Calu3 (cell line): ENCODE measurements around the gene TRAF2. TPM values are rescaled to one million over a fixed set of nuclear protein-coding genes. Genes with fewer than 3 reads are reported as not detected.
A peak's percentile ranks its signal among the peaks of the same experiment; 100 is the strongest.

Experiments
- BruUV-seq: library from RNA; stranded (reverse); fragments of 400-500 nt; replicated peaks from 2 replicates; lab custom pipeline; 2021; lab: Mats Ljungman, UMichigan
- CTCF ChIA-PET: fragments of 300-600 bp; sonication (Branson Sonifier 250); formaldehyde crosslinking; loops from one replicate; lab custom pipeline; 2022; ENCODE audit warnings: antibody characterized with exemption; lab: Charles Lee
- DNase-seq: peaks from one replicate; pipeline ENCODE4 v3.0.0; 2022
- H3K27ac Mint-ChIP-seq: one replicate; pipeline ENCODE4 v1.8.0; 2022; ENCODE audit warnings: mixed read lengths; ENCODE audit not compliant: unreplicated experiment
- H3K27me3 Mint-ChIP-seq: one replicate; pipeline ENCODE4 v1.8.0; 2022; ENCODE audit warnings: mixed read lengths; ENCODE audit not compliant: unreplicated experiment
- H3K36me3 Mint-ChIP-seq: one replicate; pipeline ENCODE4 v1.8.0; 2022; ENCODE audit warnings: mild to moderate bottlenecking, moderate library complexity, mixed read lengths; ENCODE audit not compliant: insufficient read depth, unreplicated experiment
- H3K4me1 Mint-ChIP-seq: one replicate; pipeline ENCODE4 v1.8.0; 2022; ENCODE audit warnings: mild to moderate bottlenecking, low read depth, mixed read lengths; ENCODE audit not compliant: unreplicated experiment
- H3K4me3 Mint-ChIP-seq: one replicate; pipeline ENCODE4 v1.8.0; 2022; ENCODE audit warnings: mild to moderate bottlenecking, low read depth, moderate library complexity, mixed read lengths; ENCODE audit not compliant: unreplicated experiment
- H3K9me3 Mint-ChIP-seq: one replicate; pipeline ENCODE4 v1.8.0; 2022; ENCODE audit warnings: low read depth, mixed read lengths; ENCODE audit not compliant: unreplicated experiment
- CTCF ChIP-seq: fragments of 200-600 bp; IDR thresholded peaks from one replicate; pipeline ENCODE4 v1.8.0; 2022; ENCODE audit warnings: antibody characterized with exemption; ENCODE audit not compliant: unreplicated experiment
- intact Hi-C: fragments of 100-400 bp; cut with micrococcal nuclease; formaldehyde crosslinking; loops from one replicate; pipeline ENCODE4 v1.10.0; 2022; ENCODE audit not compliant: unreplicated experiment
- total RNA-seq: library from RNA; stranded (reverse); gene quantifications from 2 replicates; pipeline ENCODE4 v1.2.3, GENCODE V29; 2022

Gene TRAF2
- total RNA-seq, 1 experiment from 2014 or later = 50.5 TPM

- H3K27ac Mint-ChIP-seq = peak overlapping the region; percentile 42
- H3K27me3 Mint-ChIP-seq = no peaks in the 10 kb centered on the region
- DNase-seq = no peak
- no TSS peak for BruUV-seq
- H3K36me3 Mint-ChIP-seq = peaks cover 72% of the 10 kb centered on the region
- H3K4me1 Mint-ChIP-seq = peaks cover 8% of the 10 kb centered on the region
- TF ChIP-seq CTCF = no peak
- CTCF ChIA-PET = no interaction called here
- no peaks in the 10 kb centered on the region for H3K9me3 Mint-ChIP-seq
- H3K4me3 Mint-ChIP-seq = no peak overlapping the region
- intact Hi-C loops = no loop called here
Measured at GRCh38 chr9:136945333-136946227, 59.3 kb downstream of the TRAF2 start.

GRCh38 chr9:136946228-136947027 lies 60.1 kb downstream of the TRAF2 start:
- Mint-ChIP-seq H3K27me3 (no peaks in the 10 kb centered on the region), H3K36me3 (peaks cover 63% of the 10 kb centered on the region), H3K9me3 (no peaks in the 10 kb centered on the region), H3K27ac (no peak overlapping the region), H3K4me3 (no peak overlapping the region), H3K4me1 (peaks cover 8% of the 10 kb centered on the region)
- intact Hi-C loops = no loop called here
- no TSS peak for BruUV-seq
- CTCF ChIA-PET = interaction anchor here (2.2 kb wide), 1 partner anchor 46 kb away, joined by 15 read pairs; the partner anchor contains the start of gene PAXX
- no peak for TF ChIP-seq CTCF
- DNase-seq = no peak

- no peak overlapping the region for H3K4me3 Mint-ChIP-seq
- TF ChIP-seq CTCF = no peak
- peaks cover 8% of the 10 kb centered on the region for H3K4me1 Mint-ChIP-seq
- intact Hi-C loops = no loop called here
- no TSS peak for BruUV-seq
- H3K36me3 Mint-ChIP-seq = peaks cover 55% of the 10 kb centered on the region
- DNase-seq = no peak
- no peak overlapping the region for H3K27ac Mint-ChIP-seq
- CTCF ChIA-PET = interaction anchor here (0.8 to 2.3 kb wide), 10 partner anchors 18 to 272 kb away, joined by 3 to 47 read pairs (median 5); partner anchors contain the start of genes FUT7, NPDC1 and PAXX
- H3K27me3 Mint-ChIP-seq = no peaks in the 10 kb centered on the region
- H3K9me3 Mint-ChIP-seq = no peaks in the 10 kb centered on the region
Measured at GRCh38 chr9:136947028-136947891, 60.9 kb downstream of the TRAF2 start.
